Mesodermal cell (in vitro differentiated cells): Measurements from ENCODE around the gene TMEM44.

Source experiments
- H3K27ac ChIP-seq: 2 replicates; pipeline ENCODE4 v1.7.0; 2013; ENCODE audit warnings: mild to moderate bottlenecking, low read depth, low read length, moderate library complexity; ENCODE audit not compliant: severe bottlenecking
- H3K36me3 ChIP-seq: 2 replicates; pipeline ENCODE4 v1.7.1; 2013; ENCODE audit warnings: mild to moderate bottlenecking, low read length, moderate library complexity; ENCODE audit not compliant: control insufficient read depth, insufficient read depth
- H3K4me1 ChIP-seq: one replicate; pipeline ENCODE4 v1.7.1; 2013; ENCODE audit warnings: mild to moderate bottlenecking, low read length; ENCODE audit not compliant: insufficient read depth, control insufficient read depth, poor library complexity, severe bottlenecking
- H3K4me3 ChIP-seq: 2 replicates; pipeline ENCODE4 v1.7.0; 2013; ENCODE audit warnings: low read length, control low read depth, mild to moderate bottlenecking; ENCODE audit not compliant: insufficient read depth, poor library complexity, severe bottlenecking; ENCODE audit errors: extremely low read depth
- H3K9me3 ChIP-seq: 2 replicates; pipeline ENCODE4 v1.7.1; 2013; ENCODE audit warnings: mild to moderate bottlenecking, low read length, moderate library complexity; ENCODE audit not compliant: control insufficient read depth
- WGBS, 2 experiments: methylation state at CpG; one replicate each; pipeline ENCODE4 v1.1.5; 2013; ENCODE audit warnings: missing lambda C conversion rate in 2 of 2; ENCODE audit not compliant: insufficient coverage in 2 of 2; 5-methylcytosine and 5-hydroxymethylcytosine counted together

Gene TMEM44

GRCh38 chr3:194582196-194582905 is 50.9 kb downstream of the TMEM44 start:
- 96 to 98% methylated on average over 22 to 23 of the region's 24 CpGs for WGBS, 2 experiments
- H3K4me3 ChIP-seq, result no peak overlapping the region
- peaks cover 24% of the 10 kb centered on the region for H3K4me1 ChIP-seq
- no peak overlapping the region for H3K27ac ChIP-seq
- no peaks in the 10 kb centered on the region for H3K9me3 ChIP-seq
- H3K36me3 ChIP-seq, result peaks cover 9% of the 10 kb centered on the region

GRCh38 chr3:194579091-194579606 is 54.1 kb downstream of the TMEM44 start:
- Histone ChIP-seq H3K36me3 (no peaks in the 10 kb centered on the region), H3K9me3 (no peaks in the 10 kb centered on the region), H3K4me1 (peaks cover 31% of the 10 kb centered on the region), H3K4me3 (no peak overlapping the region), H3K27ac (peak overlapping the region; percentile 82)
- WGBS, 2 experiments, result 94 to 96% methylated on average over 5 to 6 of the region's 8 CpGs

DNA sequence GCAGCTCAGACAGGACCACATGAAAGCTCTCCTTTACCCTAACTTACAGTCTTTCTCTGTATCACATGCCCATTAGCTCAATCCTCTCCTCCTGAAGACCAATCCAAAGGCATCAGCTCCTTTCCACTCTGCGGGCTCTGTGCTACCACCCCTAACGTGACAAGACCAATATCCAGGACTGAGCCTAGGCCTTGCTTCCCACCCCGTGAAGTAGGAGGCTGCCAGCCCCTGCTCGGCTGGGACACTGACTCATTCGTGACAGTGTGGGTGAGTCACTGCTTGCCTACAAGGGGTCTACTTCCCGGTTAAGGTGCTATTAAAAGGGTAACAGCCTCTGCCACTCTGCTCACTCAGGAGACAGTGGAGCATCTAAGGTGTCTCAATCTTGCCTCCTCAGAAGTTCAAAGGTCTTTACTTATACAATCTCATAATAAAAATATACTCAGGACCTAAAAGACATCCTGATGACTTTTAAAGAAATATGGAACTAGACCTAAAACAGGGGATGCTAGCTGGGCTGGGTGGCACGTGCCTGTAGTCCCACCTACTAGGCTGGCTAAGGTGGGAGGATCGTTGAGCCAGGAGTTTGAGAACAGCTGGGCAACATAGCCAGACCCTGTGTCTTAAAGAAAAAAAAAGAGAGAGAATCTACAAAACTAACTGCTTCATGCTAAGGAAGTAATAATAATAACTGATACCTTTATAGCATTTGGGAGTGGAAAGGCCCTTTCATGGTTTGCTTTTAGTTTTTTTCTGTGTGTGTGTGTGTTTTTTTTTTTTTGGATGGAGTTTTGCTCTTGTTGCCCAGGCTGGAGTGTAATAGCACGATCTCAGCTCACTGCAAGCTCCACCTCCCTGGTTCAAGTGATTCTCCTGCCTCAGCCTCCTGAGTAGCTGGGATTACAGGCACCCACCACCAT is 55.0 kb downstream of the TMEM44 start:
- H3K36me3 ChIP-seq, result no peaks in the 10 kb centered on the region
- H3K27ac ChIP-seq, result peak overlapping the region; percentile 82
- no peak overlapping the region for H3K4me3 ChIP-seq
- H3K9me3 ChIP-seq, result no peaks in the 10 kb centered on the region
- WGBS, 2 experiments, result 50 to 51% methylated on average over 3 to 5 of the region's 9 CpGs
- H3K4me1 ChIP-seq, result peaks cover 31% of the 10 kb centered on the region

- 90 to 98% methylated on average over 5 to 6 of the region's 9 CpGs for WGBS, 2 experiments
- no peaks in the 10 kb centered on the region for H3K36me3 ChIP-seq
- H3K4me3 ChIP-seq, result no peak overlapping the region
- no peak overlapping the region for H3K27ac ChIP-seq
- peaks cover 51% of the 10 kb centered on the region for H3K4me1 ChIP-seq
- H3K9me3 ChIP-seq, result no peaks in the 10 kb centered on the region
Observed at GRCh38 chr3:194575484-194576210, 57.6 kb downstream of the TMEM44 start.

- Histone ChIP-seq H3K9me3 (no peaks in the 10 kb centered on the region), H3K36me3 (no peaks in the 10 kb centered on the region), H3K27ac (no peak overlapping the region), H3K4me3 (no peak overlapping the region), H3K4me1 (peaks cover 59% of the 10 kb centered on the region)
- WGBS, 2 experiments, result 80 to 87% methylated on average over 10 to 15 of the region's 15 CpGs
Observed at GRCh38 chr3:194574639-194575483, 58.4 kb downstream of the TMEM44 start.

GRCh38 chr3:194573680-194574437 is 59.4 kb downstream of the TMEM44 start:
- Histone ChIP-seq H3K9me3 (no peaks in the 10 kb centered on the region), H3K4me1 (peaks cover 52% of the 10 kb centered on the region), H3K36me3 (no peaks in the 10 kb centered on the region), H3K27ac (no peak overlapping the region), H3K4me3 (no peak overlapping the region)
- 83 to 87% methylated on average over 6 to 8 of the region's 10 CpGs for WGBS, 2 experiments

DNA sequence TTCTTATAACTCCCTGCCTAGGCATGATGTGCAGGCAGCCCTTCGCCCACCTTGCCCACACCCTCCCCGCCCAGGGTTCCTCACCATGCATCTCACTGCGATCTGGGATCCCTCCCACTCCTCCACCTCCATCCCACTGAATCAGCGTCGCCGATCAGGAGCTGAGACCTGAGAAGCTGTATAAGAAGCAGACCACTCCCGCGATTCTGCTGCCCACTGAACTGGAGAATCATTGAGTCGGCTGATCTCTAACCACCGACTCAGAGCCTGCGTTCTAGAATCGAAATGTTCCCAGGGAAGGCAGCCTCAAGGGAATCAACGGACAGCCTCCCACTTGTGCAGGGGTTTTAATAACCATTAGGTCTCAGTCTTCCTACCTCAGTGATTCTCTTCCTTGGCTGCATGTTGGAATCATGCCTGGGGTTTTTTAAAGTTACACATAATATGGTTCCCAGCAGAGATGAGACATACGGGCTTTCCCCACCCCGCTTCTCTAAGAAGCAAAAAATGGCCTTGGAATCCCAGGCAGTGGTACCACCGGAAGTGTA is 60.2 kb downstream of the TMEM44 start:
- Histone ChIP-seq H3K9me3 (no peaks in the 10 kb centered on the region), H3K4me3 (no peak overlapping the region), H3K36me3 (no peaks in the 10 kb centered on the region), H3K27ac (no peak overlapping the region), H3K4me1 (peaks cover 44% of the 10 kb centered on the region)
- WGBS, 2 experiments, result 93 to 94% methylated on average over 12 to 13 of the region's 16 CpGs

DNA sequence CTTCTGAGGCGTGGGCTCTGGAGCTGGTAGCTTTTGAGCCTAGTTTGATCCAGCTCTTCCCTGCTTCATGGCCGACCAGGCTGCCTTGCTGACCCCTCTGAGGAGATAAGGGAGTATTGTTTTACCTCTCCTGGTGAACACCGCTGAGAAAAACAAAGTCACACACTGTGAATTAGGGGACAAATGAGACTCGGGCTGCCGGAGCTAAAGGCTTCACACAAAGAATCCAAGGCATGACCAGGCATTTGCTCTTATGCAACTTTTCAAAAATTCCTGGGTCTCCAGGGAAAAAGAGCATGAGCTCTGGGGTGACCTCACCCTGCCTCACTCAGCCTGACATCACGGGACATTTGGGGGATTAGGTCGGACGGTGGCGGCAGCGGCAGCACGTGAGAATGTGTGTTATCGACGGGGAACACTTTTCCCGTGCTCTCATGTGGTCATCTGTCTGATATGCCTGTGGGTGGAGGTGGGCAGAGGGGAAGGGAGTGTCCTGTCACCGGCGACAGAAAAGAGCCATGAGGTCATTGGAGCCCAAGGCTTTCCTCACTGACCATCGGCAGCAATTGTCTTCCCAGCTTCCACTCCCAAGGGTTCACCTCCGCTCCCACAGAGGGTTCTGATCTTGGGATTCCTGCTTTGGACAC is 61.0 kb downstream of the TMEM44 start:
- H3K4me3 ChIP-seq, result no peak overlapping the region
- peaks cover 38% of the 10 kb centered on the region for H3K4me1 ChIP-seq
- WGBS, 2 experiments, result 57 to 79% methylated on average over 5 to 18 of the region's 18 CpGs
- no peaks in the 10 kb centered on the region for H3K9me3 ChIP-seq
- no peaks in the 10 kb centered on the region for H3K36me3 ChIP-seq
- peak overlapping the region; percentile 92 for H3K27ac ChIP-seq
